AG04450 (cell line): Measurements from ENCODE around the gene ARSK. TPM values are rescaled to one million over a fixed set of nuclear protein-coding genes. Genes with fewer than 3 reads are reported as not detected.

Source experiments
- CTCF ChIA-PET: fragments of 300-600, 350-600 bp; formaldehyde crosslinking; extraction: SDS; loops from one replicate; lab custom pipeline; 2022; ENCODE audit warnings: antibody characterized with exemption, inconsistent platforms; lab: Charles Lee
- POLR2A ChIA-PET: fragments of 350-600 bp; formaldehyde crosslinking; extraction: SDS; loops from one replicate; lab custom pipeline; 2021; ENCODE audit warnings: antibody characterized with exemption, inconsistent platforms; lab: Yijun Ruan, JAX
- DNase-seq: peaks from one replicate; pipeline ENCODE4 v3.0.0-alpha.2; 2011; ENCODE audit warnings: low read depth, low spot score
- H3K27ac ChIP-seq: one replicate; pipeline ENCODE4 v1.5.1; 2012; ENCODE audit warnings: low read depth, low read length, control low read depth
- H3K27me3 ChIP-seq: one replicate; pipeline ENCODE4 v1.6.0; 2012; ENCODE audit warnings: low read length; ENCODE audit not compliant: control insufficient read depth, insufficient read depth
- H3K4me3 ChIP-seq: 2 replicates; pipeline ENCODE4 v1.5.1; 2011; ENCODE audit warnings: mild to moderate bottlenecking, low read depth, low read length, control low read depth
- H3K9me3 ChIP-seq: 2 replicates; pipeline ENCODE4 v1.5.1; 2012; ENCODE audit warnings: low read length; ENCODE audit not compliant: control insufficient read depth, insufficient read depth
- polyA plus RNA-seq: library from polyadenylated mRNA; depleted of rRNA; stranded (reverse); fragments of >200 nt; gene quantifications from 2 replicates; pipeline ENCODE4 v1.2.3, GENCODE V29; 2011
- TF ChIP-seq, protein P1 (sequence below): IDR thresholded peaks from 2 replicates; pipeline ENCODE4 v1.5.1; 2011; ENCODE audit warnings: low read depth, low read length, control low read depth, inconsistent platforms

The ARSK gene
- polyA plus RNA-seq, 1 experiment = 18.3 TPM

DNA sequence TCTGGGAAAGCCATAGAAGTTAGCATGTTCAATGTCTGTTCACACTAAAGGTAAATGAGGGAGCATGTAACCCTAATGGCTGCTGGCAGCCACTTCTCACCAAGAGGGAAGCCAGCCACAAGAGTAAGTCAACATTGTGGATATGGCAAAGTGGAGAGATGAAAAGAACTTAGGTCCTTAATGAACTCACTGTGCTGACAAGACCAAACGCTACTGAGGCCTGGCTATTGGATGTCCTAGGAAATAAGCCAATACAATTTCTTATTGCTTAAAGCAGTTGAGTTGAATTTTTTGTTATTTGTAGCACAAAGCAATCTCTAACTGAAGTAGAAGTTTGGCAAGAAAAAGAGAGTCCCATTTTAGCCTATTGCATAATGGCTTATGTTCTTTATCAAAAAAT, 71.8 kb downstream of the ARSK start:
- no peak for DNase-seq
- CTCF ChIA-PET = interaction anchor here (1.9 kb wide), 1 partner anchor 37 kb away, joined by 4 read pairs; no protein-coding TSS in a partner anchor
- Histone ChIP-seq H3K4me3 (no peak overlapping the region), H3K27ac (no peak overlapping the region), H3K27me3 (no peaks in the 10 kb centered on the region), H3K9me3 (no peaks in the 10 kb centered on the region)
- POLR2A ChIA-PET = no interaction called here
- TF ChIP-seq, protein P1, sequence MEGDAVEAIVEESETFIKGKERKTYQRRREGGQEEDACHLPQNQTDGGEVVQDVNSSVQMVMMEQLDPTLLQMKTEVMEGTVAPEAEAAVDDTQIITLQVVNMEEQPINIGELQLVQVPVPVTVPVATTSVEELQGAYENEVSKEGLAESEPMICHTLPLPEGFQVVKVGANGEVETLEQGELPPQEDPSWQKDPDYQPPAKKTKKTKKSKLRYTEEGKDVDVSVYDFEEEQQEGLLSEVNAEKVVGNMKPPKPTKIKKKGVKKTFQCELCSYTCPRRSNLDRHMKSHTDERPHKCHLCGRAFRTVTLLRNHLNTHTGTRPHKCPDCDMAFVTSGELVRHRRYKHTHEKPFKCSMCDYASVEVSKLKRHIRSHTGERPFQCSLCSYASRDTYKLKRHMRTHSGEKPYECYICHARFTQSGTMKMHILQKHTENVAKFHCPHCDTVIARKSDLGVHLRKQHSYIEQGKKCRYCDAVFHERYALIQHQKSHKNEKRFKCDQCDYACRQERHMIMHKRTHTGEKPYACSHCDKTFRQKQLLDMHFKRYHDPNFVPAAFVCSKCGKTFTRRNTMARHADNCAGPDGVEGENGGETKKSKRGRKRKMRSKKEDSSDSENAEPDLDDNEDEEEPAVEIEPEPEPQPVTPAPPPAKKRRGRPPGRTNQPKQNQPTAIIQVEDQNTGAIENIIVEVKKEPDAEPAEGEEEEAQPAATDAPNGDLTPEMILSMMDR = no peak

DNA sequence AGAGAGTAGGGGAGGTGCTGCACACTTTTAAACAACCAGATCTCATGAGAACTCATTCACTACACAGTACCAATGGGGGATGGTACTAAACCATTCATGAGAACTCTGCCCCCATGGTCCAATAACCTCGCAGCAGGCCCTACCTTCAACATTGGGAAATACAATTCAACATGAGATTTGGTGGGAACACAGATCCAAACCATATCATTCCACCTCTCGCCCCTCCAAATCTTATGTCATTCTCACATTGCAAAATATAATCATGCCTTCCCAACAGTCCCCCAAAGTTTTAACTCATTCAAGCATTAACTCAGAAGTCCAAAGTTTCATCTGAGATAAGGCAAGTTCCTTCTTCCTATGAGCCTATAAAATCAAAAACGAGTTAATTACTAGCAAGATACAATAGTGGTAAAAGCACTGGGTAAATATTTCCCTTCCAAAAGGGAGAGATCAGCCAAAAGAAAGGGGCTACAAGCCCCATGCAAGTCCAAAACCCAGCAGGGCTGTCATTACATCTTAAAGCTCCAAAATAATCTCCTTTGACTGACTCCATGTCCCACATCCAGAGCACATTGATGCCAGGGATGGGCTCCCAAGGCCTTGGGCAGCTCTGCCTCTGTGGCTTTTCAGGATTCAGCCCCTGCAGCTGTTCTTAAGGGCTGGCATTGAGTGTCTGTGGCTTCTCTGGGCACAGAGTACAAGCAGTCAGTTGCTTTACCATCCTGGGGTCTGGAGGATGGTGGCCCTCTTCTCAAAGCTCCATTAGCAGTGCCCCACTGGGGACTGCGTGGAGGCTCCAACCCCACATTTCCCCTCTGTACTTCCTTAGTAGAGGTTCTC, 73.3 kb downstream of the ARSK start:
- ChIA-PET POLR2A (no interaction called here), CTCF (interaction anchor here (1.9 kb wide), 1 partner anchor 36 kb away, joined by 4 read pairs; no protein-coding TSS in a partner anchor)
- no peaks in the 10 kb centered on the region for H3K9me3 ChIP-seq
- no peak for DNase-seq
- H3K27me3 ChIP-seq = no peaks in the 10 kb centered on the region
- no peak overlapping the region for H3K4me3 ChIP-seq
- TF ChIP-seq, protein P1 = no peak
- no peak overlapping the region for H3K27ac ChIP-seq

DNA sequence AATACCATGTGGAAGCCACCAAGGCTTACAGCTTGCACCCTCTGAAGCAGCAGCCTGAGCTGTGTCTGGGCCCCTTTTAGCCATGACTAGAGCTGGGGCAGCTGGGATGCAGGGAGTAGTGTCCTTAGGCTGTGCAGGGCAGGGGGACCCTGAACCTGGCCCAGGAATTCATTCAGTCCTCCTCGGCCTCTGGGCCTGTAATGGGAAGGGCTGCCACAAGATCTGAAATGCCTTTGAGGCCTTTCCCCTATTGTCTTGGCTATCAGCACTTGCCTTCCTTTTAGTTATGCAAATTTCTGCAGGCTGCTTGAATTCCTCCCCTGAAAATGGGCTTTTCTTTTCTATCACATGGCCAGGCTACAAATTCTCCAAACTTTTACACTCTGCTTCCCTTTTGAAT, 74.0 kb downstream of the ARSK start:
- ChIA-PET POLR2A (no interaction called here), CTCF (no interaction called here)
- no peaks in the 10 kb centered on the region for H3K9me3 ChIP-seq
- no peaks in the 10 kb centered on the region for H3K27me3 ChIP-seq
- H3K4me3 ChIP-seq = no peak overlapping the region
- TF ChIP-seq, protein P1 = no peak
- H3K27ac ChIP-seq = no peak overlapping the region
- DNase-seq = no peak

DNA sequence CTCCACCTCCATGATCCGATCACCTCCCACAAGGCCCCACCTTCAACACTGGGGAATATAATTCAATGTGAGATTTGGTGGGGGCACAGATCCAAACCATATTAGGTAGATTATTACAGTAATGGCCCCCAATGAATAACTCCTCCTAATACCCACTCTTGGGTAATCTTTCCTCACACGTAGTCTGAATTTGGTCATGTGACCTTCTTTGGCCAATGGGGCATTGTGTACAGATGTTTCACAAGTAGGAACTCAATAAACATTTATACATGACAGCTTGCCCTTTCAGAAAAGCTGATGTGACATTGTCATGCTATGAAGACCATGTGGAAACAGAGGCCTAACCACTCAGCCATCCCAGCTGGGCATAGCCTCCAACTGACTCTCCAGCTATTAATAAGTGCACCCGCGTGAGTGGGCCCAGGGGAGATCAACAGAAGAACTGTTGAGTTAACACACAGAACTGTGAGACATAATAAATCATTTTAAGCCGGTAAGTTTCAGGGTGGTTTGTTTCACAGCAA, 75.6 kb downstream of the ARSK start:
- ChIA-PET CTCF (interaction anchor here (1.5 to 2.1 kb wide), 3 partner anchors 11 to 34 kb away, joined by 6 to 9 read pairs (median 8); no protein-coding TSS in a partner anchor), POLR2A (interaction anchor here (1.2 kb wide), 1 partner anchor 16 kb away, joined by 4 read pairs; the partner anchor contains the start of gene RFESD)
- Histone ChIP-seq H3K27me3 (no peaks in the 10 kb centered on the region), H3K4me3 (no peak overlapping the region), H3K9me3 (no peaks in the 10 kb centered on the region), H3K27ac (no peak overlapping the region)
- DNase-seq = no peak
- TF ChIP-seq, protein P1 = no peak
